EH (cell line): Measurements from ENCODE around the gene TRIM14.
"Not testable (repeated sequence)": the region's sequence is repeated elsewhere in the genome, so short reads cannot be mapped to it uniquely, and the experiment has no call there.

Source experiments
- DNase-seq: peaks from one replicate; pipeline ENCODE4 v3.0.0-alpha.2; 2015; ENCODE audit warnings: low read depth

The TRIM14 gene

DNA sequence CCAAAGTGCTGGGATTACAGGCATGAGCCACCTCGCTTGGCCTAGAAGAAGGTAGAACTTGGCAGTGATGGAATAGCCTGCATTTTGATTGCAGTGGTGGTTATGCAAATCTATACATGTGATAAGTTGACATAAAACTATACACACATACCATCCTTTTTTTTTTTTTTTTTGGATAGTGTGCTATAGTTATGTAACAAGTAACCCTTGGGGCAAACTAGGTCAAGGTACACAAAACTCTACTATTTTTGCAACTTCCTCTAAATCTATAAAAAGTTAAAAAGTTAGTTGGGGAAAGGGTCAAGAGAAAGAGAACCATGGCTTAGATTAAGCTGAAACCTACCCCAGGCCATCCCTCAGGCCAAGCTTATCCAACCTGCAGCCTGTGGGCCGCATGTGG is 11.1 kb downstream of the TRIM14 start:
- DNase-seq: no peak

DNA sequence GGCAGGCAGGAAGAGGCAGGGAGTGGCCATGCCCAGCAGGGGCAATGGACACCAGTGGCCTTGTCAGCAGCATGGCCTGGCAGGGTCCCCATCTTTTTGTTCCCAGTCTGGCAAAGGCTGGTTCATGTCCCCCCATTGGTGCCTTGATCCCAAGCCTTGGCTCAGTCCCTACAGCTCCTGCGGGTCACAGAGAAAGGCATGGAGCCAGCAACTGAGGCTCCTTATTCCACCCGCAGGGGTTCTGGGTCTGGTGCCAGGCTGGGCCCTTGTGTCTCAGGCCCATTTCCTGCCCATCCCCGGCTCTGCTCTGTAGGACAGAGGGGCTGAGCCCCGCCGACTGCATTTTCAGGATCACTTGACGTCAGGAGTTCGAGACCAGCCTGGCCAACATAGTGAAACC is 14.0 kb downstream of the TRIM14 start:
- DNase-seq: no peak

- DNase-seq: no peak
These were observed 14.6 kb downstream of the TRIM14 start for GRCh38 chr9:98104445-98104881.

DNA sequence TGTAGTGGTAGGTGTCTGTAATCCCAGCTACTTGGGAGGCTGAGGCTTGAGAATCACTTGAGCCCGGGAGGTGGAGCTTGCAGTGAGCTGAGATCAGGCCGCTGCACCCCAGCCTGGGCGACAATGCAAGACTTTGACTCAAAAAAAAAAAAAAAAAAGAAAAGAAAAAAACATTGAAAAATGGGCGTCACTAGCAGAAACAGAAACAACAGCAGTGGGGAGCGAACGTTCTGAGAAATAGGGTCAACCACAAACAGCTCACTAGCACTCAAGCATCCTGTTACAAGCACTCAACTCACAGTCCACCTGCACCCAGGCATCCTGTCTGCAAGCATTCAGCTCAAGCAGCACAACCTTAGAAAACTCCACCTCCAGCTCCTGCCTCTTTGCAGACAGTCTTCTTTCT is 17.2 kb downstream of the TRIM14 start:
- no peak for DNase-seq

- DNase-seq: no peak
These were observed 17.6 kb downstream of the TRIM14 start for GRCh38 chr9:98101416-98101815.

GRCh38 chr9:98100456-98100855 is 18.6 kb downstream of the TRIM14 start:
- no peak for DNase-seq

GRCh38 chr9:98099898-98100297 is 19.1 kb downstream of the TRIM14 start:
- no peak for DNase-seq

DNA sequence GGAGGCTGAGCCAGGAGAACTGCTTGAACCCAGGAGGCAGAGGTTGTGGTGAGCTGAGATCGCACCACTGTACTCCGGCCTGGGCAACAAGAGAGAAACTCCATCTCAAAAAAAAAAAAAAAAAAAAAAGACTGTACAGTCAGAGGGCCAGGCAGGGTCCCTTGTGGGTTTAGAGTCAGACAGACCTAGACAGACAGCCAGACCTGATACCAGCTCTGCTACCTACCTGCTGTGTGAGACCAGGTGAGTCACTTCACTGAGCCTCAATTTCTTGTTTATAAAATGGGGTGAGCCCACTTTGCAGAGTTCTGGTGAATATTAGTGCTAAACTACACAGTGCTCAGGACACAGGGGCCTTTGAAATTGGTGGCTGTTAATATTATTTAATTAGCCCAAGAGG is 19.7 kb downstream of the TRIM14 start:
- DNase-seq: no peak

GRCh38 chr9:98097836-98098235 is 21.2 kb downstream of the TRIM14 start:
- DNase-seq: no peak

DNA sequence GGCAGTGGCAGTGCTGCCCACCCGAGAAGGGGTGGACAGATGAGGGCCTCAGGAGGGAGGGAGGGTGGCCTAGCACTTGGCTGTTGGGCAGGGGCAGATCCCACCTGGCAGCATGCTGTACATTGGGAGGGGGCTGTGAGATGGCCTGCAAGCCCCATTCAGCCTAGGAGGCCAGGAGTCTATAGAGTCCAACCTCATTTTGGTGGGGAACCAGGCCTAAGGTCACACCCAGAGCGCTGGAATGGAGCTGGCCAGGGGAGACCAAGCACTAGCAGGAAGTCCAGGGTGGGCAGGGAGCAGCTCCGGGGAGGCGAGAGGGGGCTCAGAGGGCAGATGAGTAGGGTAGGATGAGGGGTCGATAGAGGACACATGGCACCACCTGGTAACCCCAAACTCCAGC is 22.9 kb downstream of the TRIM14 start:
- no peak for DNase-seq

- no peak for DNase-seq
These were observed 23.6 kb downstream of the TRIM14 start for GRCh38 chr9:98095401-98095800.

- no peak for DNase-seq
These were observed 24.2 kb downstream of the TRIM14 start for GRCh38 chr9:98094851-98095250.

DNA sequence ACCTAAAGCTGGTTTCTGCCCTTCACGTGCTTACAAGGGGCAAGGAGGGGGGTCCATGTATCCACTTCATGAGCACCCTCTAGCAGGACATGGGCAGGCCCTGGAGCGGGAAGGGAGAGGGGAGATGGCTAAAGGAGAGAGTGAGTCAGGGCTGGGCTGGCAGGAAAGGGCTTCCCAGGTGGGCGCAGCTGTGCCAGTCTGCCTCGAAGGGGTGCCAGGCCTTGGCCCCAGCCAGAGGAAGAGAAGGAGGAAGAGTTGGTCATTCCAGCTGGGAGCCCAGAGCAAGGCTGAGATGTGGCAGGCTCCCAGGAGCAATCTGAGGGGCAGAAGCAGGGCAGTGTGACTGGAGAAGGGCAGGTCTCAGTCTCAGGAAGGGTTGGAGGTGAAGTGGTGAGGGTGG is 24.7 kb downstream of the TRIM14 start:
- no peak for DNase-seq

- no peak for DNase-seq
These were observed 26.4 kb downstream of the TRIM14 start for GRCh38 chr9:98092613-98092931.

- peak; percentile 33 for DNase-seq
These were observed 27.0 kb downstream of the TRIM14 start for GRCh38 chr9:98091735-98092612.

DNA sequence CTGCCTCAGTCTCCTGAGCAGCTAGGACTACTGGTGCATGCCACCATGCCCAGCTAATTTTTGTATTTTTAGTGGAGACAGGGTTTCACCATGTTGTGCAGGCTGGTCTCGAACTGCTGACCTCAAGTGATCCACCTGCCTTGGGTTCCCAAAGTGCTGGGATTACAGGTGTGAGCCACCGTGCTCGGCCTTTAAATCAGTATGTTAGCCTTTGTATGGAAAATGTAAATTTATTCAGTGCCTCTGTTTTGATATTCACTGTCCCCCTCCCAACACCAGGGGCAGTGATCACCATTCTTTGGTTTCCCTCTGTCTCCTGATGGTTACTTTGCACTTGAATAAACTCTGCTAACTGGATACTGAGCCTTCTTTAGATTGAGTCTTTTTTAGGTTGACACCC is 28.3 kb downstream of the TRIM14 start:
- DNase-seq: not testable (repeated sequence)

DNA sequence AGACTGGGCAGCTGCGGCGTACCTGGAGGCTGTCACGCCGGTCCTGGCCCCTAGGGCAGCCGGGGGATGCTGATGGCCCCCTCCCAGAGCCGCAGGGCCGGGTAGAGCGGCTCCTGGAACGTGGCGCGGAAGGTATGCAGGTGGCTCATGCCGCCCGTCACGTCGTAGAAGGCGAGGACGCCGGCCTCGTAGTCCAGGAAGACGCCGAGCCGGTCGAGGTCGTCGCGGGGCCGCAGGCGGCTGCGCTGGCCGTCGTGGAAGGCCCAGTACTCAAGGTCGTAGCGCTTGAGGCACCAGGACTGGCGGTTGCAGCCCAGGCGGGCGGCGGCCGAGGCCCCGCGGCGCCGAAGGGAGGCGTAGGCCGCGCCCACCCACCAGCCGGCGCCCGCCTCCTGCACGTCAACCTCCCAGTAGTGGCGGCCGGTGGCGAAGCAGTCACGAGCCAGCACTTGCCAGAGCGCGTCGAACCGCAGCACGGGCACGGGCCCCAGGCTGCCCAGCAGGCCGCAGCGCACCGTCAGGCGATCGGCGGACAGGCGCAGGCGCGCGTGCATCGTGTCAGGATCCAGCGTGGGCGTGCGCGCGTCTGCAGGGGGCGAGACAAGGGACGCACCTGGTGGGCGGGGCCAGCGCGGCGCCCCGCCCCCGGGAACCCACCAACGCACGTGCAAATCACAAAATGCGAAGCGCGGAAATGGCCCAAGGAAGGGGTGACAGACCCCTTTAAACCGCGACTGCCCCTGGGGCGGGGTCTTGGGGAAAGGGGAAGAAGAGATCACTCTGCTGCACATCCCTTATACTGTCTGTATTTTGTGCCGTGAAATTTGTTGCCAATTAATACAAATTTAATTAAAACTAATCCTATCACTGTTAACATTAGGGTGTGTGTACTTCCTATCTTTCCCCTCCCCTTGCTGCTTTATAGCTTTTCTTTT is 31.3 kb downstream of the TRIM14 start:
- peak; percentile 29 for DNase-seq

DNA sequence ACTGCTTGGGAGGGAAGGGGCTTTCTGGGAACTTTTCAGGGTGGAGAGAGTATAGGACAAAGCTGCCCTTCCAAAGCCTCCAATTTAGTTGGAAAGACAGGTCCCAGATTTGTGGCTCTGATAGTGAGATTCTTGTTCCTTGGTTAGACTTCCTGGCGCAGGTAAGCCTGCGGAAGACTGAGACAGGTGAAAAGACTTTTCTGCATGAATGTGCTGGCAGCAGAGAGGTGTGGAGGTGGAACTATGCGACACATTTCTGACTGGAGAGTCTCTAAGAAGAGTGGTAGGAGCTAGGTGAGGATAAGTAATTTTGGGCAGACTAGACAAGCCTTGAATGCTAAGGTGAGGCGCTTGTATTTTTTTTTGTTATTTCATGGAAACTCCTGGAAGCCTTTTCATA is 32.6 kb downstream of the TRIM14 start:
- no peak for DNase-seq

DNA sequence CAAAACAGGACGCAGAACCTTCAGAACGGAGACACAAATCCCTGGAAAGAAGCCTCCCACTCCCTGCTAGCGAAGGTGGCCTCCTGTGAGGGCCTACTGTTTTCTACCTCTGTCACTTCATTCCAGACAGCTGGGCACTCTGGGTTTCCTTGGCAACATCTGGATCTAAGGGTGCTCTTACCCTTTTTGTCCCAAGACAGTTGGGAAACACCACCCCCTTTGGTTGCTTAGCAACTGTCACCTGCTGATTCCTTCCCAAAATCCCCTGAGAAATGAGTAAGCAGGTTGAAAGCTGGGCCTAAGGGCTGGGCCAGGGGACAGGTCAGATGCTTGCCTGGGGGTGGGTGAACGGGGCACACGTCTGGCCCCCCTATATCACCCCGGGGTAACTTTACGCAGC is 33.1 kb downstream of the TRIM14 start:
- no peak for DNase-seq

- DNase-seq: no peak
These were observed 34.0 kb downstream of the TRIM14 start for GRCh38 chr9:98085058-98085457.

DNA sequence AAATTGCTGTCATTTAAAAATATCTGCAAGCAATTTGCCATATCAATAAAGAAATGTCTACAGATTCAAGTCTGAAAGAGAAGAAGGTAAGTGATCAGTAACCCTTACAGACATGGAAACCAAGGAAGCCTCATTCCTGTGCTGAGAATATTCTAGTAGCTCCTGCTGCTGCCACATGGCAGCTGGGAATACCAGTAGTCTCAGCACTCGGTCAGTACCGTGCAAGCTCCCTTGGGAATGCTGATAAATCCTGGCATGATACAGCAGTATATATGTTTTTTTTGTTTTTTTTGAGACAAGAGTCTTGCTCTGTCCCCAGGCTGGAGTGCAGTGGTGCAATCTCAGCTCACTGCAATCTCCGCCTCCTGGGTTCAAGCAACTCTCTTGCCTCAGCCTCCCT is 34.6 kb downstream of the TRIM14 start:
- DNase-seq: no peak

DNA sequence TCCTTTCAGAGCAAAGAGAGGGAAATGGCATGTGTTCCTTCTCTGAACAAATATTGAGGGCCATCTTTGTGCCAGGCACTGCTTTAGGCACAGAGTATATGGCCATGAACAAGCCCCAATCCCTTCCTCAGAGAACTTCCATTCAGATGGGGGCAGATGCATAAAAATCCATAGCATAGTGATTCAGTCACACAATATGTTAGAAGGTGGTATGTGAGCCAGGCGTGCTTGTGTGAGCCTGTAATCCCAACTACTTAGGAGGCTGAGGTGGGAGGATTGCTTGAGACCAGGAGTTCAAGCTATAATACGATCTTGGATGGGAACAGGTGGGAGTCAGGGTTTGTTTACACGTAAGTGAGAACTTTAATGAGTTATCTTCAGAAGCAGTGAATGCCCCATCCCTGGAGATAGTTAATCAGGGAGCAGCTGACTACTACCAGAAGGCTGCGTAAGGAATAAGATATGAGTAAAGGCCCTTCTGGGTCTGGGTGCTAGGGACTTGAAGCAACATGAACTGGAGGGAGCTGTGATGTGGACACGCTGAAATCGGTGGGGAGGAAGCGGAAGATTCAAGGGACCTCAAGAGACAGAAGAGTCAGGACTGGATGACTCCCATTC is 35.3 kb downstream of the TRIM14 start:
- no peak for DNase-seq

DNA sequence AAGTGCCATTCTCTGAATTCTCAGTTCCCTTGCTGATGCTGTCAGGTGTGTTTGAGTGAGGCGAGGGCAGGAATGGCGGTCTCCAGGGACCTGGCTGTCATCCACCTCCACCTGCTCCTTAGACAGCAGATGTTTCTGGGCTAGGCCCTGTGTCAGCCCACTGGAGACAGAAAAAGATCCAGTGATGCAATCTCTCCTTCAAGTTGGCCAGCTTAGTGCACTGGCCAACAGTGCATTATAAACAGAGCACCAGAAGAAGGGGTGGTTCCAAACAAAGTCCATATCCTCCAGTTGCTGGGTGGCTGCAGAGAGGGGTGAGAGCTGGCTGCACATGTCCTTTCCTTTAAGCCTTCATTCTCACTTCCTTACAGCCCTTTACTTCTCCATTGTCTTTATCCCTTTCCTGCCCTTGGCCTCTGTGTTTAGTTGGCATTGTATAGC is 35.9 kb downstream of the TRIM14 start:
- peak; percentile 30 for DNase-seq
